Measurements from ENCODE around the gene PEPD. TPM values are rescaled to one million over a fixed set of nuclear protein-coding genes. Genes with fewer than 3 reads are reported as not detected.

The PEPD gene
- polyA plus RNA-seq, 3 donors: 61.5 to 218 (median 171) TPM

- H3K4me1 ChIP-seq (ENCODE audit: control insufficient read depth in 1 of 2, insufficient read depth in 2 of 2, low read length in 2 of 2): no peaks in the 10 kb centered on the region
- H3K27ac Mint-ChIP-seq: no peak overlapping the region
- DNase-seq: no peak
- H2AFZ ChIP-seq (ENCODE audit: insufficient read depth, low read depth, low read length, poor library complexity, severe bottlenecking): no peak overlapping the region
- no peaks in the 10 kb centered on the region for H3K36me3 Mint-ChIP-seq
- peaks cover 4% of the 10 kb centered on the region for H3K4me1 Mint-ChIP-seq
- no peaks in the 10 kb centered on the region for H4K20me1 ChIP-seq (ENCODE audit: insufficient read depth, low read length)
- intact Hi-C loops (cut with micrococcal nuclease): no loop called here
- H3K4me3 Mint-ChIP-seq: no peak overlapping the region
- H3K9ac ChIP-seq (ENCODE audit: insufficient read depth, low read length, poor library complexity, severe bottlenecking): no peak overlapping the region
- peaks cover 0 to 3% (median 0%) of the 10 kb centered on the region in 7 donors for H3K9me3 Mint-ChIP-seq
- no peaks in the 10 kb centered on the region for H3K79me2 ChIP-seq (ENCODE audit: insufficient read depth, low read length)
- H3K36me3 ChIP-seq (replicated peaks in 1 of 2; ENCODE audit: control insufficient read depth in 1 of 2, insufficient read depth in 2 of 2, low read length in 2 of 2): no peaks in the 10 kb centered on the region
- H3K27me3 ChIP-seq (ENCODE audit: control insufficient read depth in 2 of 2, insufficient read depth in 2 of 2, low read length in 2 of 2): no peaks in the 10 kb centered on the region
- no peak for TF ChIP-seq CTCF (IDR thresholded peaks at IDR 0.05)
- no peaks in the 10 kb centered on the region for H3K9me3 ChIP-seq (replicated peaks in 1 of 2; ENCODE audit: control insufficient read depth in 1 of 2, insufficient read depth in 1 of 2, low read length in 2 of 2)
- WGBS (ENCODE audit: insufficient coverage): 93% methylated on average over 3 of the region's 5 CpGs
- no peak overlapping the region for H3K4me3 ChIP-seq (replicated peaks in 1 of 3; ENCODE audit: low read depth in 2 of 3, low read length in 3 of 3)
- no peak overlapping the region for H3K4me2 ChIP-seq (replicated peaks; ENCODE audit: extremely low read depth, low read length, poor library complexity, severe bottlenecking)
- H3K27me3 Mint-ChIP-seq (ENCODE audit: low read depth in 3 of 3): peaks cover 3 to 5% (median 4%) of the 10 kb centered on the region in 3 donors
- H3K27ac ChIP-seq (ENCODE audit: low read depth in 1 of 2, low read length in 2 of 2): no peak overlapping the region
Measured at GRCh38 chr19:33432015-33432414, 89.6 kb downstream of the PEPD start.

- Histone ChIP-seq H4K20me1 (ENCODE audit: insufficient read depth, low read length) (no peaks in the 10 kb centered on the region), H3K4me3 (replicated peaks in 1 of 3; ENCODE audit: low read depth in 2 of 3, low read length in 3 of 3) (no peak overlapping the region), H3K27ac (ENCODE audit: low read depth in 1 of 2, low read length in 2 of 2) (no peak overlapping the region), H3K79me2 (ENCODE audit: insufficient read depth, low read length) (no peaks in the 10 kb centered on the region), H3K9ac (ENCODE audit: insufficient read depth, low read length, poor library complexity, severe bottlenecking) (no peak overlapping the region), H3K9me3 (replicated peaks in 1 of 2; ENCODE audit: control insufficient read depth in 1 of 2, insufficient read depth in 1 of 2, low read length in 2 of 2) (no peaks in the 10 kb centered on the region), H3K27me3 (ENCODE audit: control insufficient read depth in 2 of 2, insufficient read depth in 2 of 2, low read length in 2 of 2) (no peaks in the 10 kb centered on the region), H3K4me2 (replicated peaks; ENCODE audit: extremely low read depth, low read length, poor library complexity, severe bottlenecking) (no peak overlapping the region), H2AFZ (ENCODE audit: insufficient read depth, low read depth, low read length, poor library complexity, severe bottlenecking) (no peak overlapping the region), H3K36me3 (replicated peaks in 1 of 2; ENCODE audit: control insufficient read depth in 1 of 2, insufficient read depth in 2 of 2, low read length in 2 of 2) (no peaks in the 10 kb centered on the region), H3K4me1 (ENCODE audit: control insufficient read depth in 1 of 2, insufficient read depth in 2 of 2, low read length in 2 of 2) (no peaks in the 10 kb centered on the region)
- 18% methylated on average over 10 of the region's 13 CpGs for WGBS (ENCODE audit: insufficient coverage)
- peak overlapping the region in 2 of 7 donors; percentile 43 to 83 for H3K27ac Mint-ChIP-seq
- H3K36me3 Mint-ChIP-seq: no peaks in the 10 kb centered on the region
- DNase-seq: peak; percentile 23 to 43 (median 37)
- peaks cover 3 to 5% (median 4%) of the 10 kb centered on the region in 3 donors for H3K27me3 Mint-ChIP-seq (ENCODE audit: low read depth in 3 of 3)
- intact Hi-C loops (cut with micrococcal nuclease): loop anchor here in 1 of 2 donors (2.0 kb wide), 1 partner anchor 340 kb away; no protein-coding TSS in a partner anchor
- peaks cover 0 to 3% (median 0%) of the 10 kb centered on the region in 7 donors for H3K9me3 Mint-ChIP-seq
- H3K4me1 Mint-ChIP-seq: peaks cover 4% of the 10 kb centered on the region
- TF ChIP-seq CTCF (IDR thresholded peaks at IDR 0.05): peak; percentile 83
- H3K4me3 Mint-ChIP-seq: no peak overlapping the region
Measured at GRCh38 chr19:33430674-33431277, 90.8 kb downstream of the PEPD start.
